OCI-LY3 (cell line): ENCODE measurements around the gene ZNF829.

ENCODE experiments used
- EZH2phosphoT487 ChIP-seq: fragments of 200-600 bp; shearing (Covaris generic); IDR thresholded peaks from 2 replicates; pipeline ENCODE4 v1.6.1; 2018; ENCODE audit warnings: antibody characterized with exemption, mixed run types, low read depth
- TF ChIP-seq, protein P1 (sequence below): fragments of 200-600, 300-600 bp; sonication (generic); IDR thresholded peaks from 2 replicates; pipeline ENCODE4 v1.5.1; 2014; ENCODE audit warnings: antibody characterized with exemption, low read length, low read depth

DNA sequence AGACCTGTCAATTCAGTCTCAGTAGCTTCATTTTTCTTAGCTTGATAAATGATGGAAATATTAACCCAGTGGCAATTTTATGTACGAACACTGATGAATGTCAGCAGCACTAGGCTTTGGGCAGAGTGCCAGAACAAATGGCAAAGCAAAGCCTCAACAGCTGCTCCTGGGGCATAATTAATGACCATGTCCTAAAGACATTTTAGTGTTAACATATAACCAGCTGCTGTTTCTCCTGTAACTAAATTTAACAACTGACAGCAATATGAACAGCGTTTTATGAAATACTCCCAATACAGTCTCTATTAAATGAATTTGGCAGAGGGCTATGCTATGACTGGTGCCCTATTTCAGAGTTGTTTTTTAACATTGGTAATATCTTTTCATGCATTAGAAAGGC is 47.2 kb upstream of the ZNF829 start:
- TF ChIP-seq, protein P1, sequence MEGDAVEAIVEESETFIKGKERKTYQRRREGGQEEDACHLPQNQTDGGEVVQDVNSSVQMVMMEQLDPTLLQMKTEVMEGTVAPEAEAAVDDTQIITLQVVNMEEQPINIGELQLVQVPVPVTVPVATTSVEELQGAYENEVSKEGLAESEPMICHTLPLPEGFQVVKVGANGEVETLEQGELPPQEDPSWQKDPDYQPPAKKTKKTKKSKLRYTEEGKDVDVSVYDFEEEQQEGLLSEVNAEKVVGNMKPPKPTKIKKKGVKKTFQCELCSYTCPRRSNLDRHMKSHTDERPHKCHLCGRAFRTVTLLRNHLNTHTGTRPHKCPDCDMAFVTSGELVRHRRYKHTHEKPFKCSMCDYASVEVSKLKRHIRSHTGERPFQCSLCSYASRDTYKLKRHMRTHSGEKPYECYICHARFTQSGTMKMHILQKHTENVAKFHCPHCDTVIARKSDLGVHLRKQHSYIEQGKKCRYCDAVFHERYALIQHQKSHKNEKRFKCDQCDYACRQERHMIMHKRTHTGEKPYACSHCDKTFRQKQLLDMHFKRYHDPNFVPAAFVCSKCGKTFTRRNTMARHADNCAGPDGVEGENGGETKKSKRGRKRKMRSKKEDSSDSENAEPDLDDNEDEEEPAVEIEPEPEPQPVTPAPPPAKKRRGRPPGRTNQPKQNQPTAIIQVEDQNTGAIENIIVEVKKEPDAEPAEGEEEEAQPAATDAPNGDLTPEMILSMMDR = no peak
- no peak for TF ChIP-seq EZH2phosphoT487
